ENCODE measurements around the gene SIX2.
A peak's percentile ranks its signal among the peaks of the same experiment; 100 is the strongest.

DNA sequence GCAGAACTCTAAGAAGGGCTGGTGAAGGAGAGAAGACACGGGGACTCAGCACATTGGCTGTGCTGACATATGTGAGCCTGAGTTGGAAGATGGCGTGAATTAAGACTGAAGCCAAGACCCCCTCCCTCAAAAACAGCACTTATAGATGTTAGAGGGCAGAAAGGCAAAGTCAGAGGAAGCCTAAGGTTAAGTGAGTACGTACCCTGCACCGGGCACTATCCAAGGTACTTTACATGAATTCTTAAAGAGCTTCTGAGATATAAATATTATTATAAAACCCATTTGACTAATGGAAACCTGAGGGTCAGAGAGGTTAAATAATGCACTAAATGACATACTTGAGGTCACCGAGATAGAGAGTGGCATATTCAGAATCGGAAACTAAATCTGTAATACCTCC, 42.2 kb downstream of the SIX2 start:
- TF ChIP-seq POLR2AphosphoS5 (IDR thresholded peaks at IDR 0.05; ENCODE audit: low read depth) (no peak), EZH2phosphoT487 (IDR thresholded peaks at IDR 0.05; ENCODE audit: unreplicated experiment) (no peak), EZH2 (IDR thresholded peaks at IDR 0.05; ENCODE audit: low read depth, unreplicated experiment) (no peak)
- TF ChIP-seq, protein P1, sequence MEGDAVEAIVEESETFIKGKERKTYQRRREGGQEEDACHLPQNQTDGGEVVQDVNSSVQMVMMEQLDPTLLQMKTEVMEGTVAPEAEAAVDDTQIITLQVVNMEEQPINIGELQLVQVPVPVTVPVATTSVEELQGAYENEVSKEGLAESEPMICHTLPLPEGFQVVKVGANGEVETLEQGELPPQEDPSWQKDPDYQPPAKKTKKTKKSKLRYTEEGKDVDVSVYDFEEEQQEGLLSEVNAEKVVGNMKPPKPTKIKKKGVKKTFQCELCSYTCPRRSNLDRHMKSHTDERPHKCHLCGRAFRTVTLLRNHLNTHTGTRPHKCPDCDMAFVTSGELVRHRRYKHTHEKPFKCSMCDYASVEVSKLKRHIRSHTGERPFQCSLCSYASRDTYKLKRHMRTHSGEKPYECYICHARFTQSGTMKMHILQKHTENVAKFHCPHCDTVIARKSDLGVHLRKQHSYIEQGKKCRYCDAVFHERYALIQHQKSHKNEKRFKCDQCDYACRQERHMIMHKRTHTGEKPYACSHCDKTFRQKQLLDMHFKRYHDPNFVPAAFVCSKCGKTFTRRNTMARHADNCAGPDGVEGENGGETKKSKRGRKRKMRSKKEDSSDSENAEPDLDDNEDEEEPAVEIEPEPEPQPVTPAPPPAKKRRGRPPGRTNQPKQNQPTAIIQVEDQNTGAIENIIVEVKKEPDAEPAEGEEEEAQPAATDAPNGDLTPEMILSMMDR (conservative IDR thresholded peaks at IDR 0.05; ENCODE audit: low read depth in 2 of 2): no peak
- TF ChIP-seq, protein P2, sequence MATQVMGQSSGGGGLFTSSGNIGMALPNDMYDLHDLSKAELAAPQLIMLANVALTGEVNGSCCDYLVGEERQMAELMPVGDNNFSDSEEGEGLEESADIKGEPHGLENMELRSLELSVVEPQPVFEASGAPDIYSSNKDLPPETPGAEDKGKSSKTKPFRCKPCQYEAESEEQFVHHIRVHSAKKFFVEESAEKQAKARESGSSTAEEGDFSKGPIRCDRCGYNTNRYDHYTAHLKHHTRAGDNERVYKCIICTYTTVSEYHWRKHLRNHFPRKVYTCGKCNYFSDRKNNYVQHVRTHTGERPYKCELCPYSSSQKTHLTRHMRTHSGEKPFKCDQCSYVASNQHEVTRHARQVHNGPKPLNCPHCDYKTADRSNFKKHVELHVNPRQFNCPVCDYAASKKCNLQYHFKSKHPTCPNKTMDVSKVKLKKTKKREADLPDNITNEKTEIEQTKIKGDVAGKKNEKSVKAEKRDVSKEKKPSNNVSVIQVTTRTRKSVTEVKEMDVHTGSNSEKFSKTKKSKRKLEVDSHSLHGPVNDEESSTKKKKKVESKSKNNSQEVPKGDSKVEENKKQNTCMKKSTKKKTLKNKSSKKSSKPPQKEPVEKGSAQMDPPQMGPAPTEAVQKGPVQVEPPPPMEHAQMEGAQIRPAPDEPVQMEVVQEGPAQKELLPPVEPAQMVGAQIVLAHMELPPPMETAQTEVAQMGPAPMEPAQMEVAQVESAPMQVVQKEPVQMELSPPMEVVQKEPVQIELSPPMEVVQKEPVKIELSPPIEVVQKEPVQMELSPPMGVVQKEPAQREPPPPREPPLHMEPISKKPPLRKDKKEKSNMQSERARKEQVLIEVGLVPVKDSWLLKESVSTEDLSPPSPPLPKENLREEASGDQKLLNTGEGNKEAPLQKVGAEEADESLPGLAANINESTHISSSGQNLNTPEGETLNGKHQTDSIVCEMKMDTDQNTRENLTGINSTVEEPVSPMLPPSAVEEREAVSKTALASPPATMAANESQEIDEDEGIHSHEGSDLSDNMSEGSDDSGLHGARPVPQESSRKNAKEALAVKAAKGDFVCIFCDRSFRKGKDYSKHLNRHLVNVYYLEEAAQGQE (IDR thresholded peaks at IDR 0.05; ENCODE audit: unreplicated experiment): peak; percentile 24
